ENCODE measurements around the gene ANKRD63.

DNA sequence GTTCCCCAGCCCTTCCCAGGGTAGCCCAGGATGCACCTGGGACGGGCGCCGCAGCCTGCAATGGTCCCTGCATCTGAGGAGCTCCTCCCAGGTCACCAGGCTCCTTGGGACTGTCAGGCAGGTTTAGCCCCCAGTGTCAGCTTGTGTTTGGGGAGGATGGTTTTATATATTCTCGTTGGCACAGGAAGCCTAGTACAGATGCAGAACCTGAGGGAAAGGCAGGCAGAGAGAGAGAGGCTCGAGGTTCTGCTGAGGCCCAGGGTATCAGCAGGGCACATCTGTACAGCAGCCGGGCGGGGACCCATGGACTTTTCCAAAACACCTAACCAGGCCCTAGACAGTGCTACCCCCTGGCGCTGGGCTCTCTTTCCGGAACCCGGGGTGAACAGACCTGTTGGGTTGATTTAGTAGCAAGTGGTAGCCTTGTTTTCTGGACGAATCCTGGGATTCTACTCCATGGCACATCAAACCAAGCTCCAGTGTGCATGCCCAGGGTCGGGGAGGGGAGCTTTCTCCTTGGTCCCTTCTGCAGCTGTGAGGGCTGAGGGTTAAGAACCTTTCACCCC is 35.4 kb downstream of the ANKRD63 start:
- TF ChIP-seq, protein P1, sequence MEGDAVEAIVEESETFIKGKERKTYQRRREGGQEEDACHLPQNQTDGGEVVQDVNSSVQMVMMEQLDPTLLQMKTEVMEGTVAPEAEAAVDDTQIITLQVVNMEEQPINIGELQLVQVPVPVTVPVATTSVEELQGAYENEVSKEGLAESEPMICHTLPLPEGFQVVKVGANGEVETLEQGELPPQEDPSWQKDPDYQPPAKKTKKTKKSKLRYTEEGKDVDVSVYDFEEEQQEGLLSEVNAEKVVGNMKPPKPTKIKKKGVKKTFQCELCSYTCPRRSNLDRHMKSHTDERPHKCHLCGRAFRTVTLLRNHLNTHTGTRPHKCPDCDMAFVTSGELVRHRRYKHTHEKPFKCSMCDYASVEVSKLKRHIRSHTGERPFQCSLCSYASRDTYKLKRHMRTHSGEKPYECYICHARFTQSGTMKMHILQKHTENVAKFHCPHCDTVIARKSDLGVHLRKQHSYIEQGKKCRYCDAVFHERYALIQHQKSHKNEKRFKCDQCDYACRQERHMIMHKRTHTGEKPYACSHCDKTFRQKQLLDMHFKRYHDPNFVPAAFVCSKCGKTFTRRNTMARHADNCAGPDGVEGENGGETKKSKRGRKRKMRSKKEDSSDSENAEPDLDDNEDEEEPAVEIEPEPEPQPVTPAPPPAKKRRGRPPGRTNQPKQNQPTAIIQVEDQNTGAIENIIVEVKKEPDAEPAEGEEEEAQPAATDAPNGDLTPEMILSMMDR (IDR thresholded peaks at IDR 0.05; ENCODE audit: borderline replicate concordance, extremely low read depth, low read length, poor library complexity, severe bottlenecking) = no peak
- TF ChIP-seq EZH2 (IDR thresholded peaks at IDR 0.05; ENCODE audit: borderline replicate concordance, low read depth, low read length, severe bottlenecking) = no peak
